ENCODE measurements around the gene ERC1.

DNA sequence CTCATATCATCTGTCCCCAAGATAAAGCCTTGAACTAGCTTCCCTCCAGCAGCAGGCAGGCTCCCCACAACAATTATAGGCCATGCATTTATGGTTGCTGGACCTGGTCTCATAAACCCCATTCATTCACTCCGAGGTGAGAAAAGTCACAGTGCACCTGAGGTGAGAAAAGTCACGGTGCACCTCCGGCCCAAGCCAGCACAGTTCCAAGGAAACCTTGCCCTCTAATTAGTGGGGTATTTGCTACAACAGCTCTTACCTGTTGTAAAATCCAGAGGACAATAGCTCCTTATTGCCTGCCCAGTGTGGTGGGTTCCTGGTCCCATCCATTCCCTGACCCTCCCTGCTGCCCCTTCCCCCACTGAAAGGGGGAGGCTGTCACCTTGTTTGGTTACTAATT lies 537.8 kb downstream of the ERC1 start:
- TF ChIP-seq, protein P1, sequence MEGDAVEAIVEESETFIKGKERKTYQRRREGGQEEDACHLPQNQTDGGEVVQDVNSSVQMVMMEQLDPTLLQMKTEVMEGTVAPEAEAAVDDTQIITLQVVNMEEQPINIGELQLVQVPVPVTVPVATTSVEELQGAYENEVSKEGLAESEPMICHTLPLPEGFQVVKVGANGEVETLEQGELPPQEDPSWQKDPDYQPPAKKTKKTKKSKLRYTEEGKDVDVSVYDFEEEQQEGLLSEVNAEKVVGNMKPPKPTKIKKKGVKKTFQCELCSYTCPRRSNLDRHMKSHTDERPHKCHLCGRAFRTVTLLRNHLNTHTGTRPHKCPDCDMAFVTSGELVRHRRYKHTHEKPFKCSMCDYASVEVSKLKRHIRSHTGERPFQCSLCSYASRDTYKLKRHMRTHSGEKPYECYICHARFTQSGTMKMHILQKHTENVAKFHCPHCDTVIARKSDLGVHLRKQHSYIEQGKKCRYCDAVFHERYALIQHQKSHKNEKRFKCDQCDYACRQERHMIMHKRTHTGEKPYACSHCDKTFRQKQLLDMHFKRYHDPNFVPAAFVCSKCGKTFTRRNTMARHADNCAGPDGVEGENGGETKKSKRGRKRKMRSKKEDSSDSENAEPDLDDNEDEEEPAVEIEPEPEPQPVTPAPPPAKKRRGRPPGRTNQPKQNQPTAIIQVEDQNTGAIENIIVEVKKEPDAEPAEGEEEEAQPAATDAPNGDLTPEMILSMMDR (IDR thresholded peaks at IDR 0.05; ENCODE audit: poor library complexity, severe bottlenecking), result no peak
- TF ChIP-seq, protein P2, sequence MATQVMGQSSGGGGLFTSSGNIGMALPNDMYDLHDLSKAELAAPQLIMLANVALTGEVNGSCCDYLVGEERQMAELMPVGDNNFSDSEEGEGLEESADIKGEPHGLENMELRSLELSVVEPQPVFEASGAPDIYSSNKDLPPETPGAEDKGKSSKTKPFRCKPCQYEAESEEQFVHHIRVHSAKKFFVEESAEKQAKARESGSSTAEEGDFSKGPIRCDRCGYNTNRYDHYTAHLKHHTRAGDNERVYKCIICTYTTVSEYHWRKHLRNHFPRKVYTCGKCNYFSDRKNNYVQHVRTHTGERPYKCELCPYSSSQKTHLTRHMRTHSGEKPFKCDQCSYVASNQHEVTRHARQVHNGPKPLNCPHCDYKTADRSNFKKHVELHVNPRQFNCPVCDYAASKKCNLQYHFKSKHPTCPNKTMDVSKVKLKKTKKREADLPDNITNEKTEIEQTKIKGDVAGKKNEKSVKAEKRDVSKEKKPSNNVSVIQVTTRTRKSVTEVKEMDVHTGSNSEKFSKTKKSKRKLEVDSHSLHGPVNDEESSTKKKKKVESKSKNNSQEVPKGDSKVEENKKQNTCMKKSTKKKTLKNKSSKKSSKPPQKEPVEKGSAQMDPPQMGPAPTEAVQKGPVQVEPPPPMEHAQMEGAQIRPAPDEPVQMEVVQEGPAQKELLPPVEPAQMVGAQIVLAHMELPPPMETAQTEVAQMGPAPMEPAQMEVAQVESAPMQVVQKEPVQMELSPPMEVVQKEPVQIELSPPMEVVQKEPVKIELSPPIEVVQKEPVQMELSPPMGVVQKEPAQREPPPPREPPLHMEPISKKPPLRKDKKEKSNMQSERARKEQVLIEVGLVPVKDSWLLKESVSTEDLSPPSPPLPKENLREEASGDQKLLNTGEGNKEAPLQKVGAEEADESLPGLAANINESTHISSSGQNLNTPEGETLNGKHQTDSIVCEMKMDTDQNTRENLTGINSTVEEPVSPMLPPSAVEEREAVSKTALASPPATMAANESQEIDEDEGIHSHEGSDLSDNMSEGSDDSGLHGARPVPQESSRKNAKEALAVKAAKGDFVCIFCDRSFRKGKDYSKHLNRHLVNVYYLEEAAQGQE (IDR thresholded peaks at IDR 0.05; ENCODE audit: borderline replicate concordance), result no peak
- no peak for TF ChIP-seq MXI1 (conservative IDR thresholded peaks at IDR 0.05; ENCODE audit: poor library complexity, severe bottlenecking)
- no peak for TF ChIP-seq POLR2AphosphoS5 (IDR thresholded peaks at IDR 0.05)

Measured in neural cell (in vitro differentiated cells).